K562 (cell line): ENCODE results near the gene ZRANB1. TPM values are rescaled to one million over a fixed set of nuclear protein-coding genes. Genes with fewer than 3 reads are reported as not detected.
A peak's percentile ranks its signal among the peaks of the same experiment; 100 is the strongest.

ENCODE experiments used
- ATAC-seq: fragments of 200-7000 bp; cut with Tn5 transposase; 3 replicates; pipeline ENCODE4 v1.9.1; 2020; ENCODE audit warnings: moderate library complexity
- BruUV-seq: library from RNA; stranded (reverse); fragments of 400-500 nt; replicated peaks from 2 replicates; lab custom pipeline; 2021; lab: Mats Ljungman, UMichigan
- CTCF ChIA-PET: fragments of 300-600 bp; formaldehyde crosslinking; extraction: SDS; loops from one replicate; lab custom pipeline; 2021; ENCODE audit warnings: low intra/inter-chr PET ratio; lab: Yijun Ruan, JAX
- POLR2A ChIA-PET: fragments of 300-600, 350-650 bp; sonication (Branson Sonifier 250); formaldehyde crosslinking; extraction: SDS; loops from one replicate; lab custom pipeline; 2021; ENCODE audit warnings: antibody characterized with exemption, inconsistent platforms; lab: Yijun Ruan, JAX
- DNase-seq, 4 experiments: peaks; one replicate each; pipeline versions ENCODE4 v3.0.0 to v3.0.0-alpha.2; 2011 to 2018; ENCODE audit warnings: low spot score in 3 of 4, mixed read lengths in 3 of 4; ENCODE audit errors: extremely low read depth in 1 of 4
- FAIRE-seq: peaks from 2 replicates; lab custom pipeline; 2011; peaks lifted over from hg19 to GRCh38; lab: Jason Lieb, UNC
- H2AFZ ChIP-seq: 2 replicates; pipeline ENCODE4 v1.6.0; 2011; ENCODE audit warnings: low read depth, low read length, control low read depth, inconsistent platforms
- H3K27ac ChIP-seq: fragments of 200-600 bp; 3 replicates; pipeline ENCODE4 v1.8.0; 2011; ENCODE audit warnings: low read depth, mild to moderate bottlenecking, control low read depth, inconsistent platforms, low read length, moderate library complexity, mixed read lengths; ENCODE audit errors: extremely low read depth
- H3K27me3 ChIP-seq, 2 experiments: fragments of 300-600 bp in 1 of 2; 2 replicates in 1 of 2; 3 replicates in 1 of 2; pipeline versions ENCODE4 v1.6.0 to v1.8.0; 2011; ENCODE audit warnings: inconsistent platforms in 2 of 2, low read length in 2 of 2, mild to moderate bottlenecking in 1 of 2, mixed read lengths in 1 of 2, moderate library complexity in 1 of 2; ENCODE audit not compliant: control insufficient read depth in 2 of 2, insufficient read depth in 2 of 2
- H3K36me3 ChIP-seq: fragments of 300-600 bp; 3 replicates; pipeline ENCODE4 v1.8.0; 2011; ENCODE audit warnings: mild to moderate bottlenecking, low read length, inconsistent platforms; ENCODE audit not compliant: control insufficient read depth, insufficient read depth
- H3K4me1 ChIP-seq, 2 experiments: fragments of 200-600 bp in 1 of 2; replicated peaks in 1 of 2; 2 replicates in 1 of 2; 3 replicates in 1 of 2; pipeline versions ENCODE4 v1.5.1 to v1.8.0; 2011; ENCODE audit warnings: inconsistent platforms in 2 of 2, low read length in 2 of 2, mild to moderate bottlenecking in 1 of 2, mixed read lengths in 1 of 2, moderate library complexity in 1 of 2; ENCODE audit not compliant: control insufficient read depth in 2 of 2, insufficient read depth in 2 of 2
- H3K4me2 ChIP-seq: 2 replicates; pipeline ENCODE4 v1.6.1; 2011; ENCODE audit warnings: low read length, control low read depth, inconsistent platforms, mixed read lengths; ENCODE audit not compliant: insufficient read depth
- H3K4me3 ChIP-seq: fragments of 200-600 bp; sonication (generic), shearing (Covaris generic); 2 replicates; pipeline ENCODE4 v1.5.1; 2016; ENCODE audit warnings: control low read depth, inconsistent platforms
- H3K79me2 ChIP-seq: fragments of 200-600 bp; 3 replicates; pipeline ENCODE4 v1.8.0; 2011; ENCODE audit warnings: low read length, inconsistent platforms; ENCODE audit not compliant: control insufficient read depth, insufficient read depth
- H3K9ac ChIP-seq, 2 experiments: 2 replicates each; pipeline versions ENCODE4 v1.6.0 to v1.6.1; 2011; ENCODE audit warnings: low read depth in 2 of 2, low read length in 2 of 2, control low read depth in 1 of 2, inconsistent platforms in 1 of 2, mild to moderate bottlenecking in 1 of 2, mixed read lengths in 1 of 2; ENCODE audit not compliant: insufficient read depth in 1 of 2
- H3K9me1 ChIP-seq: one replicate; pipeline ENCODE4 v1.6.0; 2011; ENCODE audit warnings: inconsistent platforms, mild to moderate bottlenecking, low read length, moderate library complexity; ENCODE audit not compliant: control insufficient read depth, insufficient read depth
- H3K9me3 ChIP-seq: replicated peaks from 2 replicates; pipeline ENCODE4 v1.5.1; 2011; ENCODE audit warnings: low read depth, low read length, inconsistent platforms; ENCODE audit not compliant: control insufficient read depth, insufficient read depth
- H4K20me1 ChIP-seq: replicated peaks from 2 replicates; pipeline ENCODE4 v1.6.1; 2011; ENCODE audit warnings: low read length, inconsistent platforms, mixed read lengths; ENCODE audit not compliant: control insufficient read depth, insufficient read depth
- BRD4 ChIP-seq: fragments of 200-600 bp; sonication (generic); IDR thresholded peaks from 2 replicates; pipeline ENCODE4 v1.6.1; 2017; ENCODE audit warnings: inconsistent platforms
- CHD2 ChIP-seq: IDR thresholded peaks from 2 replicates; pipeline ENCODE4 v1.6.1; 2011; ENCODE audit warnings: low read depth, low read length
- CHD4 ChIP-seq: fragments of 200-600 bp; sonication (generic); IDR thresholded peaks from 3 replicates; pipeline ENCODE4 v1.6.1; 2012; ENCODE audit warnings: low read depth, mild to moderate bottlenecking, mixed read lengths, low read length, inconsistent platforms; ENCODE audit not compliant: insufficient read depth, insufficient replicate concordance, poor library complexity, severe bottlenecking
- HSF4 ChIP-seq: fragments of 250-450 bp; sonication (Bioruptor Pico); IDR thresholded peaks from 2 replicates; pipeline ENCODE4 v2.1.2; 2022; ENCODE audit warnings: mild to moderate bottlenecking, moderate library complexity, borderline replicate concordance
- MXI1 ChIP-seq: IDR thresholded peaks from 2 replicates; pipeline ENCODE4 v1.6.1; 2011; ENCODE audit warnings: low read depth, mild to moderate bottlenecking, improper control_type of control experiment, low read length
- PKNOX1 ChIP-seq: fragments of 450-650 bp; IDR thresholded peaks from 2 replicates; pipeline ENCODE4 v1.6.1; 2016
- SPI1 ChIP-seq: IDR thresholded peaks from 2 replicates; pipeline ENCODE4 v1.6.1; 2011; ENCODE audit warnings: low read depth, low read length, control low read depth, borderline replicate concordance
- ZNF124 ChIP-seq: sonication (generic); formaldehyde crosslinking; IDR thresholded peaks from 2 replicates; pipeline ENCODE4 v1.8.1; 2022; ENCODE audit warnings: missing genetic modification reagents
- ZNF134 ChIP-seq: fragments of 250-450 bp; sonication (Bioruptor Pico); conservative IDR thresholded peaks from 2 replicates; pipeline ENCODE4 v1.4.0; 2020
- ZNF146 ChIP-seq: IDR thresholded peaks from one replicate; pipeline ENCODE4 v1.6.1; 2018; ENCODE audit warnings: missing compliant biosample characterization; ENCODE audit not compliant: unreplicated experiment
- ZNF347 ChIP-seq: fragments of 450-650 bp; formaldehyde crosslinking; IDR thresholded peaks from 2 replicates; pipeline ENCODE4 v1.4.0; 2020; ENCODE audit warnings: low read depth, mild to moderate bottlenecking, moderate library complexity
- ZNF384 ChIP-seq: IDR thresholded peaks from 2 replicates; pipeline ENCODE4 v1.6.1; 2012; ENCODE audit warnings: low read depth, low read length, improper control_type of control experiment
- ZNF436 ChIP-seq: fragments of 250-450, 450-650 bp; sonication (Bioruptor Pico); formaldehyde crosslinking; IDR thresholded peaks from 2 replicates; pipeline ENCODE4 v1.7.0; 2020; ENCODE audit warnings: mild to moderate bottlenecking
- ZNF551 ChIP-seq: fragments of 250-450 bp; sonication (Bioruptor Pico); IDR thresholded peaks from 2 replicates; pipeline ENCODE4 v1.5.0; 2021; ENCODE audit warnings: mild to moderate bottlenecking, moderate library complexity
- WGBS: fragments of 100-300 bp; shearing (Covaris generic); methylation state at CpG from one replicate; pipeline ENCODE4 v1.1.6; 2016; ENCODE audit warnings: low coverage, mixed read lengths; ENCODE audit not compliant: insufficient coverage; ENCODE audit errors: missing lambda C conversion rate; 5-methylcytosine and 5-hydroxymethylcytosine counted together
- in situ Hi-C: fragments of 300-500 bp; cut with MboI; formaldehyde crosslinking; loops from 4 replicates; pipeline ENCODE4 v1.15.0; 2018; ENCODE audit warnings: inconsistent platforms, mixed read lengths
- intact Hi-C: fragments of 100-400 bp; cut with micrococcal nuclease; formaldehyde crosslinking; loops from 2 replicates; pipeline ENCODE4 v1.14.2; 2022
- polyA plus RNA-seq, 8 experiments: library from polyadenylated mRNA; depleted of rRNA in 4 of 8; stranded (reverse) in 5 of 8; unstranded in 3 of 8; fragments of >200 nt; fragmentation: Nextera tagmentation in 2 of 8; fragmentation: Illumina TruSeq in 1 of 8; extraction: Ambion mirVana in 2 of 8; extraction: Trizol in 1 of 8; gene quantifications; 2 replicates each; pipeline versions ENCODE4 v1.2.1 to v1.2.3, GENCODE V29; 2011 to 2014; ENCODE audit warnings: inconsistent platforms in 1 of 8, missing spikeins in 1 of 8
- total RNA-seq, 7 experiments: library from RNA; depleted of rRNA in 6 of 7; stranded (reverse); fragments of >200 nt in 6 of 7; fragmentation: Illumina TruSeq in 2 of 7; extraction: Trizol in 2 of 7; gene quantifications; 2 replicates each; pipeline versions ENCODE4 v1.2.1 to v1.2.3, GENCODE V29; 2011 to 2021; ENCODE audit warnings: low replicate concordance in 1 of 7
- TF ChIP-seq, protein P1 (sequence below): fragments of 250-450 bp; sonication (Bioruptor Pico); IDR thresholded peaks from 2 replicates; pipeline ENCODE4 v1.8.0; 2021; ENCODE audit warnings: mild to moderate bottlenecking, moderate library complexity
- TF ChIP-seq, protein P2 (sequence below): sonication (generic); formaldehyde crosslinking; IDR thresholded peaks from 2 replicates; pipeline ENCODE4 v1.8.0; 2023; ENCODE audit warnings: mild to moderate bottlenecking, missing genetic modification reagents
- TF ChIP-seq, protein P3 (sequence below): IDR thresholded peaks from 3 replicates; pipeline ENCODE4 v1.6.1; 2011; ENCODE audit warnings: borderline replicate concordance, mild to moderate bottlenecking; ENCODE audit not compliant: insufficient read length, insufficient read depth

Gene ZRANB1
- total and polyA plus RNA-seq, 9 of the 15 experiments (the other 6 are each of a cell fraction or from before 2014, with no cell fraction given) = 0.07 to 1.1 (median 0.64) TPM

GRCh38 chr10:124912101-124912886 lies 29.6 kb upstream of the ZRANB1 start:
- intact Hi-C loops (no loop called here), in situ Hi-C loops (loop anchor here (10.0 kb wide), 1 partner anchor 133 kb away; no protein-coding TSS in a partner anchor)
- H3K79me2 ChIP-seq = peaks cover 15% of the 10 kb centered on the region
- ATAC-seq (no peak), DNase-seq (no peak), FAIRE-seq (no peak)
- no TSS peak for BruUV-seq
- no peaks in the 10 kb centered on the region for H3K36me3 ChIP-seq
- H3K4me2 ChIP-seq = peak overlapping the region; percentile 68
- no peaks in the 10 kb centered on the region for H3K9me3 ChIP-seq
- CTCF ChIA-PET = no interaction called here
- peak overlapping the region; percentile 53 for H2AFZ ChIP-seq
- no peaks in the 10 kb centered on the region for H4K20me1 ChIP-seq
- H3K27ac ChIP-seq = peak overlapping the region; percentile 68; the same call in 2 of the 3 replicates
- no peaks in the 10 kb centered on the region for H3K9me1 ChIP-seq
- peak overlapping the region; percentile 44 to 70; a peak in 3 of 4 replicates for H3K9ac ChIP-seq
- H3K27me3 ChIP-seq = no peaks in the 10 kb centered on the region
- peaks cover 10 to 31% of the 10 kb centered on the region in 2 experiments for H3K4me1 ChIP-seq
- 0 out of 2 replicates have a peak overlapping the region, but pooled peaks have one; percentile 10 for H3K4me3 ChIP-seq
- WGBS = 18% methylated on average over 3 of the region's 5 CpGs
- POLR2A ChIA-PET = interaction anchor here (0.6 to 1.6 kb wide), 3 partner anchors 16 to 1065 kb away, joined by 3 to 5 read pairs (median 3); no protein-coding TSS in a partner anchor
- TF ChIP-seq HSF4 (CRISPR knock-in tag) (no peak), ZNF551 (no peak), CHD4 (no peak), ZNF146 (CRISPR knock-in tag) (no peak), ZNF134 (CRISPR knock-in tag) (no peak), PKNOX1 (peak; percentile 48), ZNF124 (CRISPR knock-in tag) (no peak), ZNF436 (CRISPR knock-in tag) (no peak), SPI1 (0 out of 2 replicates have a peak, but pooled peaks have one; percentile 15), ZNF347 (no peak), MXI1 (no peak), CHD2 (no peak), BRD4 (no peak), ZNF384 (peak; percentile 50)
- TF ChIP-seq, protein P1, sequence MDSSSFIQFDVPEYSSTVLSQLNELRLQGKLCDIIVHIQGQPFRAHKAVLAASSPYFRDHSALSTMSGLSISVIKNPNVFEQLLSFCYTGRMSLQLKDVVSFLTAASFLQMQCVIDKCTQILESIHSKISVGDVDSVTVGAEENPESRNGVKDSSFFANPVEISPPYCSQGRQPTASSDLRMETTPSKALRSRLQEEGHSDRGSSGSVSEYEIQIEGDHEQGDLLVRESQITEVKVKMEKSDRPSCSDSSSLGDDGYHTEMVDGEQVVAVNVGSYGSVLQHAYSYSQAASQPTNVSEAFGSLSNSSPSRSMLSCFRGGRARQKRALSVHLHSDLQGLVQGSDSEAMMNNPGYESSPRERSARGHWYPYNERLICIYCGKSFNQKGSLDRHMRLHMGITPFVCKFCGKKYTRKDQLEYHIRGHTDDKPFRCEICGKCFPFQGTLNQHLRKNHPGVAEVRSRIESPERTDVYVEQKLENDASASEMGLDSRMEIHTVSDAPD (CRISPR knock-in tag) = no peak
- TF ChIP-seq, protein P2, sequence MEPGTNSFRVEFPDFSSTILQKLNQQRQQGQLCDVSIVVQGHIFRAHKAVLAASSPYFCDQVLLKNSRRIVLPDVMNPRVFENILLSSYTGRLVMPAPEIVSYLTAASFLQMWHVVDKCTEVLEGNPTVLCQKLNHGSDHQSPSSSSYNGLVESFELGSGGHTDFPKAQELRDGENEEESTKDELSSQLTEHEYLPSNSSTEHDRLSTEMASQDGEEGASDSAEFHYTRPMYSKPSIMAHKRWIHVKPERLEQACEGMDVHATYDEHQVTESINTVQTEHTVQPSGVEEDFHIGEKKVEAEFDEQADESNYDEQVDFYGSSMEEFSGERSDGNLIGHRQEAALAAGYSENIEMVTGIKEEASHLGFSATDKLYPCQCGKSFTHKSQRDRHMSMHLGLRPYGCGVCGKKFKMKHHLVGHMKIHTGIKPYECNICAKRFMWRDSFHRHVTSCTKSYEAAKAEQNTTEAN (CRISPR knock-in tag) = no peak
- TF ChIP-seq, protein P3, sequence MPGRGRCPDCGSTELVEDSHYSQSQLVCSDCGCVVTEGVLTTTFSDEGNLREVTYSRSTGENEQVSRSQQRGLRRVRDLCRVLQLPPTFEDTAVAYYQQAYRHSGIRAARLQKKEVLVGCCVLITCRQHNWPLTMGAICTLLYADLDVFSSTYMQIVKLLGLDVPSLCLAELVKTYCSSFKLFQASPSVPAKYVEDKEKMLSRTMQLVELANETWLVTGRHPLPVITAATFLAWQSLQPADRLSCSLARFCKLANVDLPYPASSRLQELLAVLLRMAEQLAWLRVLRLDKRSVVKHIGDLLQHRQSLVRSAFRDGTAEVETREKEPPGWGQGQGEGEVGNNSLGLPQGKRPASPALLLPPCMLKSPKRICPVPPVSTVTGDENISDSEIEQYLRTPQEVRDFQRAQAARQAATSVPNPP = no peak
